Naive thymus-derived CD4-positive, alpha-beta T cell (primary cell): ENCODE measurements around the gene GAK. TPM values are rescaled to one million over a fixed set of nuclear protein-coding genes. Genes with fewer than 3 reads are reported as not detected.

Experiments
- ATAC-seq: fragments of 150-1000 bp; cut with Tn5 transposase; 2 replicates; pipeline ENCODE4 v1.10.0; 2021; ENCODE audit warnings: mild to moderate bottlenecking, moderate library complexity
- CTCF ChIA-PET: fragments of 350-600 bp; sonication (Branson Sonifier 250); formaldehyde crosslinking; loops from one replicate; lab custom pipeline; 2021; ENCODE audit warnings: antibody characterized with exemption; lab: Charles Lee
- POLR2A ChIA-PET: fragments of 350-600 bp; sonication (Branson Sonifier 250); formaldehyde crosslinking; loops from one replicate; lab custom pipeline; 2021; ENCODE audit warnings: antibody characterized with exemption, inconsistent platforms; lab: Charles Lee
- DNase-seq, 9 donors: peaks; one replicate each; pipeline versions ENCODE4 v3.0.0 to v3.0.0-alpha.2; 2020 to 2022; ENCODE audit warnings: mixed read lengths in 1 of 9
- H3K27ac ChIP-seq: one replicate; pipeline ENCODE4 v1.7.0; 2013; ENCODE audit warnings: mild to moderate bottlenecking, low read depth, low read length, moderate library complexity
- H3K27me3 ChIP-seq, 2 donors: one replicate each; pipeline ENCODE4 v1.7.0; 2013; ENCODE audit warnings: low read length in 2 of 2, mild to moderate bottlenecking in 2 of 2, moderate library complexity in 2 of 2; ENCODE audit not compliant: control insufficient read depth in 2 of 2, insufficient read depth in 2 of 2
- H3K36me3 ChIP-seq, 3 experiments: 1 replicate in 2 of 3; 2 replicates in 1 of 3; pipeline ENCODE4 v1.7.0; 2013; ENCODE audit warnings: low read length in 3 of 3, mild to moderate bottlenecking in 3 of 3, moderate library complexity in 1 of 3; ENCODE audit not compliant: insufficient read depth in 3 of 3, control insufficient read depth in 2 of 3
- H3K4me1 ChIP-seq, 2 donors: one replicate each; pipeline ENCODE4 v1.7.0; 2013; ENCODE audit warnings: low read length in 2 of 2, mild to moderate bottlenecking in 2 of 2, moderate library complexity in 1 of 2; ENCODE audit not compliant: control insufficient read depth in 2 of 2, insufficient read depth in 2 of 2
- H3K4me3 ChIP-seq: 2 replicates; pipeline ENCODE4 v1.7.0; 2013; ENCODE audit warnings: mild to moderate bottlenecking, low read length
- H3K9me3 ChIP-seq, 3 experiments: 1 replicate in 2 of 3; 2 replicates in 1 of 3; pipeline ENCODE4 v1.7.0; 2013; ENCODE audit warnings: low read length in 3 of 3; ENCODE audit not compliant: control insufficient read depth in 2 of 3
- H3K27ac Mint-ChIP-seq, 9 donors: one replicate each; pipeline ENCODE4 v1.8.0; 2020 to 2022; ENCODE audit warnings: mixed read lengths in 9 of 9, mild to moderate bottlenecking in 8 of 9, moderate library complexity in 5 of 9, inconsistent platforms in 2 of 9
- H3K27me3 Mint-ChIP-seq, 5 donors: one replicate each; pipeline ENCODE4 v1.8.0; 2021 to 2022; ENCODE audit warnings: mixed read lengths in 5 of 5, mild to moderate bottlenecking in 1 of 5
- H3K36me3 Mint-ChIP-seq, 5 donors: one replicate each; pipeline ENCODE4 v1.8.0; 2020 to 2022; ENCODE audit warnings: mixed read lengths in 5 of 5, mild to moderate bottlenecking in 3 of 5, inconsistent platforms in 1 of 5
- H3K4me1 Mint-ChIP-seq, 7 donors: one replicate each; pipeline ENCODE4 v1.8.0; 2020 to 2022; ENCODE audit warnings: mixed read lengths in 7 of 7, mild to moderate bottlenecking in 3 of 7, inconsistent platforms in 1 of 7
- H3K4me3 Mint-ChIP-seq, 10 donors: one replicate each; pipeline ENCODE4 v1.8.0; 2020 to 2022; ENCODE audit warnings: mild to moderate bottlenecking in 10 of 10, mixed read lengths in 10 of 10, moderate library complexity in 6 of 10, inconsistent platforms in 2 of 10
- H3K9me3 Mint-ChIP-seq, 11 donors: one replicate each; pipeline ENCODE4 v1.8.0; 2020 to 2022; ENCODE audit warnings: mixed read lengths in 11 of 11, mild to moderate bottlenecking in 4 of 11, inconsistent platforms in 1 of 11, moderate library complexity in 1 of 11
- intact Hi-C, 2 donors: fragments of 100-400 bp; cut with micrococcal nuclease; formaldehyde crosslinking; loops; one replicate each; pipeline ENCODE4 v1.15.1; 2023
- polyA plus RNA-seq, 2 donors: library from polyadenylated mRNA; unstranded; fragments of 300-500 nt; fragmentation: Illumina TruSeq; gene quantifications; one replicate each; pipeline ENCODE4 v1.2.3, GENCODE V29; 2021
- total RNA-seq, 6 experiments: library from RNA in 5 of 6; stranded (reverse) in 5 of 6; gene quantifications; 1 replicate in 5 of 6; 2 replicates in 1 of 6; pipeline ENCODE4 v1.2.3 and lab custom pipeline; 2021 to 2026

Gene GAK
- total and polyA plus RNA-seq, 7 experiments from 2014 or later, result 34.0 to 206 (median 170) TPM

DNA sequence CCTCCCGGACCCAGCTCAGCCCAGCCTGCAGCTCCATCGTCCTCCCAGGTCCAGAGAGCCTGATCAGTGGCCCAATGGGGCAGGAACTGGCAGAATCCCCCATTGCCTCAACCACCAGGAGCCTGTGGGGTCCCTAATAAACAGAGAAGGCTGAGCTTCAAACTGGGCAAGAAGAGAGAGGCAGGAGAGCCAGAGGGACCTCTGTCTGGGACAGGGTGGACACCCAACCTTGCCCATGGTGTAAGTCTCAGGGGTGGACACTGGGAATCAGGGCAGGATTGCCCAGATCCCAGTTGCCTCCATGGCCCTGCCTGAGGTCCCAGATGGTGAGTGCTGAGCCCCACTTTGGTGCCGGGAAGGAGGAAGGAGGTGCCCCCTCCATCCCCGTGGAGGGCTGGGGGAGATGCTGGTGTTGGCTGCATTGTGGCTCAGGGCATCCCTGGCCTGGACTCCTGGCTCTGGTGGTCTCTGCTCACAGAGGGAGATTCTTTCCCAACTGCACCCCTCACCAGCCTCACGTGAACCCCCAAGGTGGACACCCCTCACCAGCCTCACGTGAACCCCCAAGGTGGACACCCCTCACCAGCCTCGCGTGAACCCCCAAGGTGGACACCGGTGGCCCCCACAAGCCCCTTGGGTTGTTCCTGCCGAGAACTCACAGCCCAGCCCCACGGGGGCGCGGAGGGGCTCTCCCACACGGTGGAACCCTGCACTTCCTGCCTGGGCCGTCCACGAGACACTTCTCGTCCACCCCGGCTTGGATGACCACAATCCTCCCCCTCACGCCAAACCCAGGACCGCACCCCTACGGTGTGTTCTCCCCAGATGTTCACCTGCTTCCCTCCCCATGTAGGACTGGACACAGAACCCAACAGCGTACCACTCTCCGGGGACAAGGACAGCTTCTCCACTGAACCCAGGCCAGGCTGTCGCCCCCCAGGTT is 111.6 kb downstream of the GAK start:
- Histone ChIP-seq H3K36me3 (no peaks in the 10 kb centered on the region), H3K4me3 (no peak overlapping the region), H3K4me1 (no peaks in the 10 kb centered on the region), H3K27ac (no peak overlapping the region), H3K27me3 (peaks cover 0 to 6% of the 10 kb centered on the region in 2 donors), H3K9me3 (no peaks in the 10 kb centered on the region)
- no peak for ATAC-seq
- H3K4me1 Mint-ChIP-seq, result peaks cover 0 to 1% (median 0%) of the 10 kb centered on the region in 7 donors
- peaks cover 0 to 9% (median 0%) of the 10 kb centered on the region in 5 donors for H3K36me3 Mint-ChIP-seq
- peaks cover 31 to 65% (median 40%) of the 10 kb centered on the region in 5 donors for H3K27me3 Mint-ChIP-seq
- intact Hi-C loops, result no loop called here
- no peak overlapping the region for H3K27ac Mint-ChIP-seq
- ChIA-PET POLR2A (no interaction called here), CTCF (interaction anchor here (0.6 kb wide), 1 partner anchor 652 kb away, joined by 3 read pairs; no protein-coding TSS in a partner anchor)
- H3K9me3 Mint-ChIP-seq, result peaks cover 0 to 6% (median 0%) of the 10 kb centered on the region in 11 donors
- no peak for DNase-seq
- no peak overlapping the region for H3K4me3 Mint-ChIP-seq

DNA sequence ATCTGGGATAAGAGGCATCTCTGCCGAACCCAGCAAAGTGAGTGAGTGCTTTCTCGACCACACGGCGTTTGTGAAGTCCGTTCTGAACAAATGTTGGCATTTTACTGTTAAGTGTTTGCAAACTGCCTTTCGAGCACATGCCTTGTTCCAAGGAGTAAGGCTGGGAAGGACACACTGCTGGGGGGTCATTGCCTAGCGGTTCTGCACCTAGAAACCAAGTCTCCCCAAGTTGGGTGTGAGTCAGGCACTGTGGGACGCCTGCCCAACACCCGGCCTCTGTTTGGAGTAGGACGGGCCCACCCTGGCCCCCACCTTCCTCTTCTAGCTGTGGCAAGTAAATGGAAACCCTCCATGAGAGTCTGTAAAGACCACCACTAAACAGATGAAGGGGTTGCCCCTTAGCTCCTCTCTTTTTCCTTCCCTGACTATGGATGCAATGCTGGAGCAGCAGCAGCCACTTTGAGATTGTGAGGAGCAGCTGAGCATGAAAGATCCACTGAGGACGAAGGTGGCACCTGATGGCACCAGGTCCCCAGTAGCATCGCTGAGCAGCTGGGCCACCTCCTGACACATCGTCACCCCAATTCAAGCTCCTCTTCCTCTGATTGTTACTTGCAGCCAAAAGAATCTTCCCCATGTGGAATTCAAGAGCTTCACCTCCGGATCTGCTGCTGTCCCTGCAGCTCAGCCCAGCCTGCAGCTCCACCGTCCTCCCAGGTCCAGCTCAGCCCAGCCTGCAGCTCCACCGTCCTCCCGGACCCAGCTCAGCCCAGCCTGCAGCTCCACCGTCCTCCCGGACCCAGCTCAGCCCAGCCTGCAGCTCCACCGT is 112.5 kb downstream of the GAK start:
- ATAC-seq, result no peak
- no peak overlapping the region for H3K27ac ChIP-seq
- POLR2A ChIA-PET, result no interaction called here
- Mint-ChIP-seq H3K4me1 (peaks cover 0 to 1% (median 0%) of the 10 kb centered on the region in 7 donors), H3K36me3 (peaks cover 0 to 9% (median 0%) of the 10 kb centered on the region in 5 donors), H3K9me3 (peaks cover 0 to 6% (median 0%) of the 10 kb centered on the region in 11 donors), H3K27me3 (peaks cover 35 to 68% (median 42%) of the 10 kb centered on the region in 5 donors), H3K27ac (no peak overlapping the region), H3K4me3 (no peak overlapping the region)
- H3K36me3 ChIP-seq, result no peaks in the 10 kb centered on the region
- no peaks in the 10 kb centered on the region for H3K9me3 ChIP-seq
- no peak for DNase-seq
- no peaks in the 10 kb centered on the region for H3K4me1 ChIP-seq
- intact Hi-C loops, result no loop called here
- CTCF ChIA-PET, result interaction anchor here (0.6 kb wide), 1 partner anchor 652 kb away, joined by 3 read pairs; no protein-coding TSS in a partner anchor
- no peak overlapping the region for H3K4me3 ChIP-seq
- H3K27me3 ChIP-seq, result peaks cover 0 to 3% of the 10 kb centered on the region in 2 donors

DNA sequence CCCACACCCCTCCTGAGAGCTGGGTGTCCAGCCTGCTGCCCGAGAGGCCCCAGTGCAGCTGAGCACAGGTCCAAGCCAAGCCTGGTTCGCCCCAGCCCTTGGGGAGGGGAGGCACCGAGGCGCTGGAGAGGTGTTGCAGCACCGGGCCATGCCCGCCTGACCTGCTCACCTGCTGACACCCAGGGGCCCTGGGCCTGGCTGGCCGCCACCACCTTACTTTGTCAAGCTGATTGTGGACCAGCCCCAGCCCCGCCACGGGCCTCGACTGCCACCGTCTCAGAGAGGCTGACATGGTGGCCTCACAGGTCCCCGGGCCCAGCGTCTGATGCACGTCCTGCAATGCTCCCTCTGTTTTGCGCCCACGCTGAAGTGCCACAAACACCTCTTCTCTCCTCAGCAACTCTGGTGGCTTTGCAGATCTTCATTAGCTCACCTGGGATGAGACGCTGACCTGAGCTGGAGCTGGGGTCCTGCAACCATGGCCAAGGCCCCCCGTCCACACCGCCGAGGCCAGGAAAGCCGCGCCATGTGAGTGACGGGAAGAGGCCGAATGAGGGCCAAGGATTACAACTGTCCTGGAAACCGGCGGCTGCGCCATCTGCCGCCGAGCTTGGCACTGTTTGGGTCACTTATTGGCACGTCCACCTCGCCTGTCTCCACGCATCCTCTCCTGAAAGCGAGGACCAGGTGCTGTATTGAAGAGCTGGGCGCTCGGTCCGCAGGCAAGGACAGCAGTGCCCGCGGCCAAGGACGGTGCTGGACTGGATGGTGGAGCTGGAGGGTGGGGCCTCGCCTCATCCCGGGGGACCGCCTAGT is 113.8 kb downstream of the GAK start:
- no peaks in the 10 kb centered on the region for H3K4me1 Mint-ChIP-seq
- H3K27me3 ChIP-seq, result no peaks in the 10 kb centered on the region
- intact Hi-C loops, result no loop called here
- H3K36me3 ChIP-seq, result no peaks in the 10 kb centered on the region
- H3K27ac Mint-ChIP-seq, result no peak overlapping the region
- no peak overlapping the region for H3K4me3 ChIP-seq
- no peaks in the 10 kb centered on the region for H3K9me3 ChIP-seq
- no peak overlapping the region for H3K4me3 Mint-ChIP-seq
- DNase-seq (no peak), ATAC-seq (no peak)
- no peaks in the 10 kb centered on the region for H3K4me1 ChIP-seq
- peaks cover 0 to 9% (median 0%) of the 10 kb centered on the region in 5 donors for H3K36me3 Mint-ChIP-seq
- H3K9me3 Mint-ChIP-seq, result peaks cover 0 to 6% (median 0%) of the 10 kb centered on the region in 11 donors
- CTCF ChIA-PET, result no interaction called here
- POLR2A ChIA-PET, result no interaction called here
- H3K27me3 Mint-ChIP-seq, result peaks cover 43 to 71% (median 50%) of the 10 kb centered on the region in 5 donors
- no peak overlapping the region for H3K27ac ChIP-seq

DNA sequence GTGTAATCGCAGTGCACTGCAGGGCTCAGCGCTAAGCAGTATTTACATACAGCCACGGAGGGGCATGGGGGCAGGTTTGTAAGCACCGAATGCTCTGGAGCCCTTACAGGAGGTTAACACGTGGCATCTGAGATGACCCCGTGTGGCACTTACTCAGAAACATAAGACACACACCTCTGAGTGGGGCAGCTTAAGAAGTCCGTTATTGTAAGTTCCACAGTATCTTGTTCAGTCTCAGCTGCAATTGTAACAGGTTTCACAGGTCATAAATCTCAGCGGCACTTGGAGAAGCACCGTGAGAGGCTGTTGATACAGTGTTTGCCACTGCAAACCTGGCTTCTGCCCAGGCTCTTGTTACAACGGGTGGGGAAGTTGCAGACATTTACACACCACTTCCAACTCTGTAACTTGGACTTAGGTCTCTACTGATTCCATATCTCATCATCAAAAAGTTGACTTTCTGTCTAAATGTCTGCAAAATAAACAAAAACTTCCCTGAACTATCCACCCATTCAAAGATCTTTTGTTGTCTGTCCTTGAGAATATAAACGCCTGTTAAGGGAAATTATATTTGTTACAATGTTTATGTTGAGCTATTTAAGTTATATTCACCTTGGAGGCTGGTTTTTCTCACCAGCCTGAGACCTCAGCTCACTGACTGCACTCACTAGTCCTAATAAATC is 116.5 kb downstream of the GAK start:
- Mint-ChIP-seq H3K27me3 (peaks cover 44 to 74% (median 52%) of the 10 kb centered on the region in 5 donors), H3K9me3 (no peaks in the 10 kb centered on the region), H3K36me3 (no peaks in the 10 kb centered on the region), H3K27ac (no peak overlapping the region), H3K4me3 (no peak overlapping the region), H3K4me1 (no peaks in the 10 kb centered on the region)
- ChIA-PET CTCF (no interaction called here), POLR2A (no interaction called here)
- DNase-seq (no peak), ATAC-seq (no peak)
- Histone ChIP-seq H3K36me3 (no peaks in the 10 kb centered on the region), H3K9me3 (no peaks in the 10 kb centered on the region), H3K4me1 (no peaks in the 10 kb centered on the region), H3K27ac (no peak overlapping the region), H3K4me3 (no peak overlapping the region), H3K27me3 (no peaks in the 10 kb centered on the region)
- intact Hi-C loops, result no loop called here

DNA sequence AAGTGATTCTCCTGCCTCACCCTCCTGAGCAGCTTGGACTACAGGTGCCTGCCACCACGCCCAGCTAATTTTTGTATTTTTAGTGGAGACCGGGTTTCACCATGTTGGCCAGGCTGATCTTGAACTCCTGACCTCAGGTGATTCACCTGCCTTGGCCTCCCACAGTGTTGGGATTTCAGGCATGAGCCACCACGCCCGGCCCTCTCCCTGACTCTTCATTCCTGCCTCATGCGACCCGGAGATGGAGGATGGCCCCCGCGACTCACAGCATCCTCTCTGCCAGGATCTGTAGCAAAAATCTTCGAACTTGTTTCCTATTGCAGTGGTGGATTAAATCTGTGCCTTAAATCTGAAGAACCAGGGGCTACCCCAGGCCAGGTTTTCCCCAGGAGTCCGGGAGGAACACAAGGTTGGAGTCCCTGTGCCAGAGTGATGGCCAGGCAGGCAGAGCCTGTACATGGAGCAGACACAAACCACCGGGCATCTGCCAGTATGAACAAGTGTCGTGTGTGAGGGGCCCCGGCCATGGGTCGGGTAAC is 117.7 kb downstream of the GAK start:
- Mint-ChIP-seq H3K36me3 (no peaks in the 10 kb centered on the region), H3K9me3 (no peaks in the 10 kb centered on the region), H3K27ac (no peak overlapping the region), H3K27me3 (peaks cover 44 to 65% (median 52%) of the 10 kb centered on the region in 5 donors), H3K4me3 (no peak overlapping the region), H3K4me1 (no peaks in the 10 kb centered on the region)
- H3K27me3 ChIP-seq, result no peaks in the 10 kb centered on the region
- no peak for DNase-seq
- no peaks in the 10 kb centered on the region for H3K9me3 ChIP-seq
- H3K36me3 ChIP-seq, result no peaks in the 10 kb centered on the region
- ChIA-PET CTCF (no interaction called here), POLR2A (no interaction called here)
- H3K4me1 ChIP-seq, result no peaks in the 10 kb centered on the region
- ATAC-seq, result no peak
- no peak overlapping the region for H3K27ac ChIP-seq
- intact Hi-C loops, result no loop called here
- no peak overlapping the region for H3K4me3 ChIP-seq
